Type B pancreatic cell (in vitro differentiated cells): ENCODE measurements around the gene WNT7A. TPM values are rescaled to one million over a fixed set of nuclear protein-coding genes. Genes with fewer than 3 reads are reported as not detected.

Experiments
- DNase-seq: peaks from one replicate; pipeline ENCODE4 v3.0.0; 2021; ENCODE audit warnings: mixed read lengths; ENCODE audit not compliant: unreplicated experiment; ENCODE audit errors: extremely low spot score
- H3K27ac Mint-ChIP-seq: 2 replicates; pipeline ENCODE4 v1.8.0; 2021; ENCODE audit warnings: mild to moderate bottlenecking, mixed read lengths
- H3K27me3 Mint-ChIP-seq: 2 replicates; pipeline ENCODE4 v1.8.0; 2021; ENCODE audit warnings: mixed read lengths
- H3K36me3 Mint-ChIP-seq: 2 replicates; pipeline ENCODE4 v1.8.0; 2021; ENCODE audit warnings: mixed read lengths
- H3K4me1 Mint-ChIP-seq: one replicate; pipeline ENCODE4 v1.8.0; 2021; ENCODE audit warnings: mixed read lengths; ENCODE audit not compliant: unreplicated experiment
- H3K4me3 Mint-ChIP-seq: 2 replicates; pipeline ENCODE4 v1.8.0; 2021; ENCODE audit warnings: mild to moderate bottlenecking, mixed read lengths
- H3K9me3 Mint-ChIP-seq: 2 replicates; pipeline ENCODE4 v1.8.0; 2021; ENCODE audit warnings: mixed read lengths
- total RNA-seq: library from RNA; stranded (reverse); gene quantifications from 2 replicates; pipeline ENCODE4 v1.2.1, GENCODE V29; 2021; ENCODE audit warnings: low replicate concordance
- TF ChIP-seq, protein P1 (sequence below): fragments of 200-600 bp; sonication (generic); conservative IDR thresholded peaks from 2 replicates; pipeline ENCODE4 v1.5.0; 2021; ENCODE audit warnings: antibody characterized with exemption, mild to moderate bottlenecking

The WNT7A gene
- total RNA-seq, 1 donor from 2014 or later = 3.4 TPM

DNA sequence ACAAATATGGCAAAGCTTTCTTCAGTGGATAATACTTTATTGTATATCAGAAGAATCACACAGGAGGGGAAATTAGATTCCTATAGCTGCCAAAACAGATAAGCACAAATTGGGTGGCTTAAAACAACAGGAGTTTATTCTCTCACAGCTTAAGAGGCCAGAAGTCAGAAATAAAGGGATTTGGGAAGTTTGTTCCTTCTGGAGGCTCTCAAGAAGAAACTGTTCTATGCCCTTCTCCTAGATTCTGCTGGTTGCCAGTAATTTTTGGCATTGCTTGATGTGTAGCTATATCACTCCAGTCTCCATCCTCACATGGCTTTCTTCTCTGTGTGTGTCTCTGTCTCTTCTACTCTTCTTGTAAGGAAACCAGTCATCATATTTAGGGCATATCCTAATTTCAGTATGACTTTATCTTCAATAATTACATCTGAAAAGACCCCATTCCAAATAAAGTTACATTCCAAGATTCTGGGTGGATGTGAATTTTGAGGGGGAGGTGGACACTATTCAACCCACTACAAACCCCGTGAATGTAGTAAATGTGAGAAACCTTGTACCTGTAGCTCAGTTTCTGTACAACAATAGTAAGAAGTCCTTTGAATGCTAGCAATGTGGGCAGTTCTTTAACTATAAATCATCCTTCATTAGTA lies 22.2 kb upstream of the WNT7A start:
- no peak for DNase-seq
- Mint-ChIP-seq H3K4me3 (no peak overlapping the region), H3K27me3 (peaks cover 20% of the 10 kb centered on the region), H3K9me3 (peaks cover 10% of the 10 kb centered on the region), H3K36me3 (no peaks in the 10 kb centered on the region), H3K27ac (no peak overlapping the region), H3K4me1 (no peaks in the 10 kb centered on the region)
- TF ChIP-seq, protein P1, sequence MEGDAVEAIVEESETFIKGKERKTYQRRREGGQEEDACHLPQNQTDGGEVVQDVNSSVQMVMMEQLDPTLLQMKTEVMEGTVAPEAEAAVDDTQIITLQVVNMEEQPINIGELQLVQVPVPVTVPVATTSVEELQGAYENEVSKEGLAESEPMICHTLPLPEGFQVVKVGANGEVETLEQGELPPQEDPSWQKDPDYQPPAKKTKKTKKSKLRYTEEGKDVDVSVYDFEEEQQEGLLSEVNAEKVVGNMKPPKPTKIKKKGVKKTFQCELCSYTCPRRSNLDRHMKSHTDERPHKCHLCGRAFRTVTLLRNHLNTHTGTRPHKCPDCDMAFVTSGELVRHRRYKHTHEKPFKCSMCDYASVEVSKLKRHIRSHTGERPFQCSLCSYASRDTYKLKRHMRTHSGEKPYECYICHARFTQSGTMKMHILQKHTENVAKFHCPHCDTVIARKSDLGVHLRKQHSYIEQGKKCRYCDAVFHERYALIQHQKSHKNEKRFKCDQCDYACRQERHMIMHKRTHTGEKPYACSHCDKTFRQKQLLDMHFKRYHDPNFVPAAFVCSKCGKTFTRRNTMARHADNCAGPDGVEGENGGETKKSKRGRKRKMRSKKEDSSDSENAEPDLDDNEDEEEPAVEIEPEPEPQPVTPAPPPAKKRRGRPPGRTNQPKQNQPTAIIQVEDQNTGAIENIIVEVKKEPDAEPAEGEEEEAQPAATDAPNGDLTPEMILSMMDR = no peak

DNA sequence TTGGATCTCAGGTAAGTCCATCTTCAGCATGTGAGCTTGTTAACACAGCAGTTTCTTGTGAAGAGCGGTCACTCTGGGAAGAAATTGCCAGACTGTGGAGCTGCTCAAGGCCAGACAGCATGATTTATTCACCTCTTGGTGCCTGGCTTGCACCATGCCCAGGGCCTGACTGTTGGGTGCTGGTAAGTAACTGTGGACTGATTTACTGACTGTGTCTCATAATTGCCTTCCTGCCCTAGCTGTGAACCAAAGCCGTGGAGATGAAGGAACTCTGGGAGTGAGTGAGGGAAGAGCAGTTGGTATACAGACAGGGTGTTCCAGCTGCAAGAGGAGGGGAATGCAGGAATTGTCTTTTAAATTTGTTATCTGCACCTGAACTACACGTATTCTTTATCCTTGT lies 18.5 kb upstream of the WNT7A start:
- Mint-ChIP-seq H3K36me3 (no peaks in the 10 kb centered on the region), H3K9me3 (peaks cover 10% of the 10 kb centered on the region)
- TF ChIP-seq, protein P1 = no peak

DNA sequence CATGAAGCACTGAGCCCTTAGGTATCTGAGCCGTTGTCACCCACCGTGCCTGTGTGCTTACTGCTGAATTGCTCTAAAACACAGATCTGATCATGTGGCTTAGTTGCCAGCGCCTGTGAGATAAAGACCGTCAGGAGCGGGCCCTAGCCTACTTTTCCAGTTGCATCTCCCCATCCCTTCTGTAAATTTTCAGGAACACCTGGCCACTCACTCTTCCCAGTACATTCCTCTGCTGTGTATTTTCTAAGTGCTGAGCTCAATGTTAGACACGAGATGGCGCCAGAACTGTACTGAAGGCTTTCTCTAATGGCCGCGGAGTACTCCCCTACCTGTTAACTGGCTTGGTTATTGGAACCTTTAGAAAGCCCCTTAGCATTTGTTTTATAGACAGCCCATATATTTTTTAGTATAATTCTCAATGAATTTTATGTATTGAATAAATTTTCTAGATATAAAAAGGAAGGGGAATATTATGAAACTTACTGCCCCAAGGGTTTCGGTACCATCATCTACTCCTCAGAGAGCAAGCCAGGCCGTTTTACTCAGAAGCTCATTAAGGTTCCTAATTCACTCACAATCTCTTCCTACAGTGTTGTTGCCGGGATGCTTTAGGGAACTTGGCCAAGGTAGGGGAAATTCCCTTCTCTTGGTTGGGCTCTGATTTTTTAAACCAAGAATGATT lies 16.7 kb upstream of the WNT7A start:
- peaks cover 4% of the 10 kb centered on the region for H3K4me1 Mint-ChIP-seq
- TF ChIP-seq, protein P1 = peak; percentile 87
- peak overlapping the region; percentile 92 for H3K4me3 Mint-ChIP-seq
- peaks cover 45% of the 10 kb centered on the region for H3K27me3 Mint-ChIP-seq
- no peaks in the 10 kb centered on the region for H3K36me3 Mint-ChIP-seq
- DNase-seq = peak; percentile 62
- no peak overlapping the region for H3K27ac Mint-ChIP-seq
- H3K9me3 Mint-ChIP-seq = peaks cover 10% of the 10 kb centered on the region

More for the DNA sequence above, 18.5 kb upstream of the WNT7A start:
- no peak for DNase-seq
- Mint-ChIP-seq H3K4me3 (no peak overlapping the region), H3K27me3 (peaks cover 45% of the 10 kb centered on the region), H3K27ac (no peak overlapping the region), H3K4me1 (peaks cover 4% of the 10 kb centered on the region)

DNA sequence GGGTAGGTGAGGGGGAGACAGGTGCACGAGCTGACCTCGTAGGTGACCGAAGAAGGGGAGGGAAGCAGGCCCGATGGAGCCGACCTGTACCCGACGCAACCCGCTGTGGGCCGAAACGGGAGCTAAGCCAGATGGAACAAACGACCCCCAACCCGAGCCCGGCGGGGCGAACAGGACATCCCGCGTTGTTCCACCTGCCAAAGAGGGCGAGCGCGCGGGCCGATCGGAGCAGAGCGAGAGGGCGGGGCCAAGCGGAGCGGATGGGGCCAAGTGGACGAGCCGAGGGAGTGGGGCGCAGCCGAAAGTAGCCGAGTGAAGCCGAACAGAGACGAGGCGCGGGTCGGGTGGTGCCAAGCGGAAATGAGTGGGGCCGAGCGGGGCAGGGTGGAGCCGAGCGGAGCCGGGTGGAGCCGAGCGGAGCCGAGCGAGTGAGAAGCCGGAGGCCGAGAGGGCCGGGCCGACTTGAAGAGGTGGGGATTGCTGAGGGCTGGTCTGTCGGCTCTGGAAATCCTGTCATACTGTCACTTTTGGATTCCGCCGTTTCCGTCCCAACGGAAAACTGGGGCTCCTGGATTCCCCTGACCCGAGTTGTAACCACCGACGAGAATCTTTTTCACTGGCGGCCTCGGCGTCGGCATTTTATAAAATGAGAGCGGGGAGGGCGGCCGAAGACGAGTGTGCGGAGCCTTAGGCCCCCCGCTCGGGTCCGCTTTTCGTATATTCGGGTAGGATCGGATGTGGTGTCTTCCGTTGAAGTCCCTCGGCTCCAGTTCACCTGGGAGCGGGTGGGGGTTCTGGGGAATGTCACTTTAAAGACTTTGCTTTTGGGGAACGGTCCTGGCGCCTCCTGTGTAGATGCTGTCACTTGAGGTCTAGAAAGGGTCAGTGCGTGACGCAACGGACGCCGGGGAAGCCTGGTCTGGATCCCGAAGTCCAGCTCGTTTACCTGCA lies 15.6 kb upstream of the WNT7A start:
- Mint-ChIP-seq H3K27me3 (peaks cover 42% of the 10 kb centered on the region), H3K4me1 (peaks cover 4% of the 10 kb centered on the region), H3K27ac (no peak overlapping the region), H3K36me3 (no peaks in the 10 kb centered on the region), H3K4me3 (peak overlapping the region; percentile 92), H3K9me3 (peaks cover 10% of the 10 kb centered on the region)
- DNase-seq = peak; percentile 95
- TF ChIP-seq, protein P1 = no peak

DNA sequence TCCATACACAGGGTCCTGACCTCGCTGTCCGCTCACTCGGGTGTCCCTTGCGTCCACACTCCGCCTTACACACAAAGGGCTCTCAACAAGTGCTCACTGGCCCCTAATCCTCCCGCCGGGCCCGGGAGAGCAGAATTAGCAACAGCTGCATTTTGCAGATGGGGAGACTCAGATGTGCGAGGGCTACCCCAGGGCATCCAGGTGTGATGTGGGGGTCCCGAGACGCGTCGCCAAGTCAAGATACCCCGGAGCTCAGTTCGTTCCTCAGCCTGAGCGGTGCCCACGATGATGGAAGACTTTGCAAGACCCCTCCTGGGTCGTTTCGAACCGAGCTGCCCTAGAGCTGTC lies 14.9 kb upstream of the WNT7A start:
- Mint-ChIP-seq H3K36me3 (no peaks in the 10 kb centered on the region), H3K4me1 (peaks cover 4% of the 10 kb centered on the region), H3K9me3 (peaks cover 8% of the 10 kb centered on the region), H3K27me3 (peaks cover 40% of the 10 kb centered on the region), H3K4me3 (peak overlapping the region; percentile 92), H3K27ac (no peak overlapping the region)
- TF ChIP-seq, protein P1 = no peak
- peak; percentile 65 for DNase-seq
